Esophagus muscularis mucosa (tissue), 4 donors: ENCODE data around the gene ACACB.

ENCODE experiments used
- CTCF ChIP-seq, 3 experiments: fragments of 200-600 bp in 2 of 3; fragments of 450-650 bp in 1 of 3; sonication (generic) in 2 of 3; IDR thresholded peaks; one replicate each; pipeline ENCODE4 v1.5.1; 2017 to 2019; ENCODE audit warnings: antibody characterized with exemption in 3 of 3, mild to moderate bottlenecking in 2 of 3, moderate library complexity in 1 of 3
- EP300 ChIP-seq: sonication (generic); formaldehyde crosslinking; IDR thresholded peaks from one replicate; pipeline ENCODE4 v1.6.1; 2017; ENCODE audit warnings: antibody characterized with exemption
- POLR2A ChIP-seq: fragments of 450-650 bp; IDR thresholded peaks from one replicate; pipeline ENCODE4 v1.6.1; 2017; ENCODE audit warnings: antibody characterized with exemption, moderate library complexity, mild to moderate bottlenecking, low read depth
- POLR2AphosphoS5 ChIP-seq, 2 donors: sonication (generic); formaldehyde crosslinking; IDR thresholded peaks; one replicate each; pipeline ENCODE4 v1.6.1; 2017; ENCODE audit warnings: antibody characterized with exemption in 2 of 2

GRCh38 chr12:109266106-109266879, 149.9 kb downstream of the ACACB start:
- TF ChIP-seq POLR2A: no peak
- no peak for TF ChIP-seq CTCF (IDR thresholded peaks at IDR 0.05)
- TF ChIP-seq POLR2AphosphoS5 (IDR thresholded peaks at IDR 0.05): no peak
- TF ChIP-seq EP300: no peak
